Measurements from ENCODE around the gene HTRA1. TPM values are rescaled to one million over a fixed set of nuclear protein-coding genes. Genes with fewer than 3 reads are reported as not detected.

HTRA1 gene
- total and polyA plus RNA-seq, 2 donors from 2014 or later: 86.0 to 345 TPM

- no peak for DNase-seq
- peaks cover 0 to 4% (median 0%) of the 10 kb centered on the region in 3 donors for H3K36me3 ChIP-seq (ENCODE audit: control insufficient read depth in 2 of 3, insufficient read depth in 3 of 3, low read length in 3 of 3)
- H3K9ac ChIP-seq (ENCODE audit: low read length in 3 of 3): no peak overlapping the region
- H3K4me3 ChIP-seq (ENCODE audit: low read length in 3 of 3): no peak overlapping the region
- no peak overlapping the region for H3K27ac ChIP-seq (ENCODE audit: low read depth in 2 of 2, low read length in 2 of 2)
- no peak for FAIRE-seq
- H3K27me3 ChIP-seq (ENCODE audit: control insufficient read depth, insufficient read depth, low read length): no peaks in the 10 kb centered on the region
- intact Hi-C loops (cut with DNase I): no loop called here
- no peaks in the 10 kb centered on the region for H3K9me3 ChIP-seq (ENCODE audit: control insufficient read depth in 2 of 3, insufficient read depth in 1 of 3, low read length in 3 of 3)
- no peaks in the 10 kb centered on the region for H3K4me1 ChIP-seq (ENCODE audit: control insufficient read depth in 2 of 3, insufficient read depth in 2 of 3, low read depth in 1 of 3, low read length in 3 of 3)
- TF ChIP-seq, protein P1, sequence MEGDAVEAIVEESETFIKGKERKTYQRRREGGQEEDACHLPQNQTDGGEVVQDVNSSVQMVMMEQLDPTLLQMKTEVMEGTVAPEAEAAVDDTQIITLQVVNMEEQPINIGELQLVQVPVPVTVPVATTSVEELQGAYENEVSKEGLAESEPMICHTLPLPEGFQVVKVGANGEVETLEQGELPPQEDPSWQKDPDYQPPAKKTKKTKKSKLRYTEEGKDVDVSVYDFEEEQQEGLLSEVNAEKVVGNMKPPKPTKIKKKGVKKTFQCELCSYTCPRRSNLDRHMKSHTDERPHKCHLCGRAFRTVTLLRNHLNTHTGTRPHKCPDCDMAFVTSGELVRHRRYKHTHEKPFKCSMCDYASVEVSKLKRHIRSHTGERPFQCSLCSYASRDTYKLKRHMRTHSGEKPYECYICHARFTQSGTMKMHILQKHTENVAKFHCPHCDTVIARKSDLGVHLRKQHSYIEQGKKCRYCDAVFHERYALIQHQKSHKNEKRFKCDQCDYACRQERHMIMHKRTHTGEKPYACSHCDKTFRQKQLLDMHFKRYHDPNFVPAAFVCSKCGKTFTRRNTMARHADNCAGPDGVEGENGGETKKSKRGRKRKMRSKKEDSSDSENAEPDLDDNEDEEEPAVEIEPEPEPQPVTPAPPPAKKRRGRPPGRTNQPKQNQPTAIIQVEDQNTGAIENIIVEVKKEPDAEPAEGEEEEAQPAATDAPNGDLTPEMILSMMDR (IDR thresholded peaks at IDR 0.05; ENCODE audit: borderline replicate concordance, extremely low read depth, insufficient read depth): no peak
These were observed 53.7 kb downstream of the HTRA1 start for GRCh38 chr10:122515022-122515424.

DNA sequence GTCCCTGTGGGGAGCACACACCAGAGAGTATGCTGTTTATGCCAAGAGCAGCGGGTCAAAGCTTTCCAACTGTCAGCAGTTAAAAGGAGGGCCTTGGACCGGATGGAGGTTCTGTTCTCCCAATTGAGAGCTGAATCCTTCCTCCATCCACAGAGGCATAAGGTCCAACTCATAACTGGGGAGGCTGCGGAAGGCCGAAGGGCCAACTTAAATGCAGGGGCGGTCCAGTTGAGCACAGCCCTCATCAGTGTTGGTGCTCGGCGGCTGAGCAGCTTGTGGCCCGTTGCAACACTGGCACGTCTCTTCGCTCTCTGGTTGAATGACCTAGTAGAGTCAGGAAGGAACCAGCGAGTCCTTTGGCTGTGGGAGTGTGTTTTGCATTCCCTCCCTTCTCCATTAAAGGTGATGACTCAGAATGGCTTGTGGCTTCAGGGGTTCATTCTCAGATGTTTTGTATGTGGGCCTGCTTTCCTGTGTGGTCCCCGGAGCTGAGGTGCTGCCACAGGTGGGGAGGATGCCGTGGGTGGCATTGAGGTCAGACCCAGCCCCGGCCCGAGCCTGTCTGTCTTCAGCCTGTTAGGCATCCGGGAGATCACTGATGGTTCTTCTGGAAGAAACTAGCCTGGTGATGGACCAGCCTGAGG lies 54.4 kb downstream of the HTRA1 start:
- peaks cover 0 to 4% (median 0%) of the 10 kb centered on the region in 3 donors for H3K36me3 ChIP-seq (ENCODE audit: control insufficient read depth in 2 of 3, insufficient read depth in 3 of 3, low read length in 3 of 3)
- intact Hi-C loops (cut with DNase I): no loop called here
- H3K9me3 ChIP-seq (ENCODE audit: control insufficient read depth in 2 of 3, insufficient read depth in 1 of 3, low read length in 3 of 3): no peaks in the 10 kb centered on the region
- H3K27ac ChIP-seq (ENCODE audit: low read depth in 2 of 2, low read length in 2 of 2): no peak overlapping the region
- TF ChIP-seq, protein P1 (IDR thresholded peaks at IDR 0.05; ENCODE audit: borderline replicate concordance, extremely low read depth, insufficient read depth): no peak
- H3K4me3 ChIP-seq (ENCODE audit: low read length in 3 of 3): no peak overlapping the region
- no peak overlapping the region for H3K9ac ChIP-seq (ENCODE audit: low read length in 3 of 3)
- no peak for FAIRE-seq
- no peaks in the 10 kb centered on the region for H3K4me1 ChIP-seq (ENCODE audit: control insufficient read depth in 2 of 3, insufficient read depth in 2 of 3, low read depth in 1 of 3, low read length in 3 of 3)
- H3K27me3 ChIP-seq (ENCODE audit: control insufficient read depth, insufficient read depth, low read length): no peaks in the 10 kb centered on the region
- no peak for DNase-seq

DNA sequence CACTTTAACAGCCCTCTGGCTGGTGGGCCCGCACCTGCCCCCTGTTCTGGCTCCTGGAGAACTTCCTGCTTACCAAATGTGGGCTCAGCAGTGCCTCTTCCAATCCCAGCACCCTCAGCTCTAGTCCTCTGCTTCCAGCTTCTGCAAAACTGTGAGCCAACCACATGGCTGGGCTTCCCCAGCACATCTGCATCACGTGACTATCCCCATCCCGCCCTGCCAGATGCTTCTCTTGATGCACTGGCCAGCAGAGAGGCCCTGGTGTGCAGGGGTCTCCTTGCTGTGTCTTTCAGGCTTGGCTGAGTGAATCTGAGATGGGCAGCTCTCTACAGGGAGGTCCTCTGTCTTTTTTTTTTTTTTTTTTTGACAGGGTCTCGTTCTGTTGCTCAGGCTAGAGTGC lies 55.4 kb downstream of the HTRA1 start:
- no peak for DNase-seq
- Histone ChIP-seq H3K4me3 (ENCODE audit: low read length in 3 of 3) (no peak overlapping the region), H3K4me1 (ENCODE audit: control insufficient read depth in 2 of 3, insufficient read depth in 2 of 3, low read depth in 1 of 3, low read length in 3 of 3) (no peaks in the 10 kb centered on the region), H3K9me3 (ENCODE audit: control insufficient read depth in 2 of 3, insufficient read depth in 1 of 3, low read length in 3 of 3) (no peaks in the 10 kb centered on the region), H3K27me3 (ENCODE audit: control insufficient read depth, insufficient read depth, low read length) (no peaks in the 10 kb centered on the region), H3K36me3 (ENCODE audit: control insufficient read depth in 2 of 3, insufficient read depth in 3 of 3, low read length in 3 of 3) (peaks cover 0 to 4% (median 0%) of the 10 kb centered on the region in 3 donors), H3K27ac (ENCODE audit: low read depth in 2 of 2, low read length in 2 of 2) (no peak overlapping the region), H3K9ac (ENCODE audit: low read length in 3 of 3) (no peak overlapping the region)
- intact Hi-C loops (cut with DNase I): no loop called here
- TF ChIP-seq, protein P1 (IDR thresholded peaks at IDR 0.05; ENCODE audit: borderline replicate concordance, extremely low read depth, insufficient read depth): no peak
- no peak for FAIRE-seq

DNA sequence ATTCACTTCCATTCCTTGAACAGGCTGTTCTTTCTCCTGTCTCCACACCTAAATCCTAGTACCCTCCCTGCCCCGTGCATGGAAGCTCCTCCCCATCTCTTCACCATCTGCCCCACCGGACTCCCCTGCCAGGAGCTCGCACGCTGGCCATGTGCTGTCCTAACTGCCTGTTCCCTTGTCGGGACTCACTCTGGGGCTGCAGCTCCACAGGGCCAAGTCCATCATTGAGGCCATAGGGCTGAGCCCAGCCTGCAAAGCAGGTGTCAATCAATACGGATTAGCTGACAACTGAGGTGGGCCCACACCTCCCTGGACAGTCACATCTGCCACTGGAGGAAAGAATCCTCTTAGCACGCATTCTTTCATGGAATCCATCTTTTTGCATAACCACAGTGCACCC lies 57.8 kb downstream of the HTRA1 start:
- Histone ChIP-seq H3K9ac (ENCODE audit: low read length in 3 of 3) (no peak overlapping the region), H3K27ac (ENCODE audit: low read depth in 2 of 2, low read length in 2 of 2) (no peak overlapping the region), H3K4me3 (ENCODE audit: low read length in 3 of 3) (no peak overlapping the region), H3K27me3 (ENCODE audit: control insufficient read depth, insufficient read depth, low read length) (no peaks in the 10 kb centered on the region), H3K36me3 (ENCODE audit: control insufficient read depth in 2 of 3, insufficient read depth in 3 of 3, low read length in 3 of 3) (no peaks in the 10 kb centered on the region), H3K9me3 (ENCODE audit: control insufficient read depth in 2 of 3, insufficient read depth in 1 of 3, low read length in 3 of 3) (no peaks in the 10 kb centered on the region), H3K4me1 (ENCODE audit: control insufficient read depth in 2 of 3, insufficient read depth in 2 of 3, low read depth in 1 of 3, low read length in 3 of 3) (no peaks in the 10 kb centered on the region)
- TF ChIP-seq, protein P1 (IDR thresholded peaks at IDR 0.05; ENCODE audit: borderline replicate concordance, extremely low read depth, insufficient read depth): no peak
- intact Hi-C loops (cut with DNase I): no loop called here
- DNase-seq (no peak), FAIRE-seq (no peak)

Data from kidney (tissue), 14 donors.